Fibroblast of the aortic adventitia (primary cell): Measurements from ENCODE around the gene SLC25A43. TPM values are rescaled to one million over a fixed set of nuclear protein-coding genes. Genes with fewer than 3 reads are reported as not detected.

Experiments
- DNase-seq: peaks from one replicate; pipeline ENCODE4 v3.0.0-alpha.2; 2010; ENCODE audit warnings: low read depth
- H3K4me3 ChIP-seq: 2 replicates; pipeline ENCODE4 v1.5.1; 2011; ENCODE audit warnings: low read depth, mild to moderate bottlenecking, control low read depth, low read length, moderate library complexity
- CTCF ChIP-seq: IDR thresholded peaks from 2 replicates; pipeline ENCODE4 v1.5.1; 2011; ENCODE audit warnings: mild to moderate bottlenecking, low read length, control low read depth, inconsistent platforms; ENCODE audit not compliant: insufficient read depth
- total RNA-seq: library from RNA; depleted of rRNA; stranded (reverse); fragments of >200 nt; gene quantifications from 2 replicates; pipeline ENCODE4 v1.2.3, GENCODE V29; 2012; ENCODE audit warnings: low replicate concordance

SLC25A43 gene
- total RNA-seq, 1 donor = 22.9 TPM

- no peak overlapping the region for H3K4me3 ChIP-seq
- TF ChIP-seq CTCF = no peak
- DNase-seq = no peak
Observed at GRCh38 chrX:119393144-119393543, 6.0 kb upstream of the SLC25A43 start.

GRCh38 chrX:119398587-119398973 lies 556 bp upstream of the SLC25A43 start:
- TF ChIP-seq CTCF = no peak
- peak; percentile 26 for DNase-seq
- peak overlapping the region; percentile 70 for H3K4me3 ChIP-seq

GRCh38 chrX:119399772-119400101 lies 601 bp downstream of the SLC25A43 start:
- TF ChIP-seq CTCF = no peak
- H3K4me3 ChIP-seq = peak overlapping the region; percentile 70
- DNase-seq = peak; percentile 29

GRCh38 chrX:119401569-119401968 lies 2.4 kb downstream of the SLC25A43 start:
- no peak overlapping the region for H3K4me3 ChIP-seq
- no peak for DNase-seq
- TF ChIP-seq CTCF = no peak

- DNase-seq = no peak
- no peak overlapping the region for H3K4me3 ChIP-seq
- no peak for TF ChIP-seq CTCF
Observed at GRCh38 chrX:119402588-119402987, 3.5 kb downstream of the SLC25A43 start.

- H3K4me3 ChIP-seq = no peak overlapping the region
- DNase-seq = no peak
- TF ChIP-seq CTCF = no peak
Observed at GRCh38 chrX:119406776-119407175, 7.6 kb downstream of the SLC25A43 start.

GRCh38 chrX:119407681-119408080 lies 8.5 kb downstream of the SLC25A43 start:
- H3K4me3 ChIP-seq = no peak overlapping the region
- no peak for DNase-seq
- no peak for TF ChIP-seq CTCF
